ENCODE measurements around the gene MEN1.
A peak's percentile ranks its signal among the peaks of the same experiment; 100 is the strongest.

Gene MEN1

DNA sequence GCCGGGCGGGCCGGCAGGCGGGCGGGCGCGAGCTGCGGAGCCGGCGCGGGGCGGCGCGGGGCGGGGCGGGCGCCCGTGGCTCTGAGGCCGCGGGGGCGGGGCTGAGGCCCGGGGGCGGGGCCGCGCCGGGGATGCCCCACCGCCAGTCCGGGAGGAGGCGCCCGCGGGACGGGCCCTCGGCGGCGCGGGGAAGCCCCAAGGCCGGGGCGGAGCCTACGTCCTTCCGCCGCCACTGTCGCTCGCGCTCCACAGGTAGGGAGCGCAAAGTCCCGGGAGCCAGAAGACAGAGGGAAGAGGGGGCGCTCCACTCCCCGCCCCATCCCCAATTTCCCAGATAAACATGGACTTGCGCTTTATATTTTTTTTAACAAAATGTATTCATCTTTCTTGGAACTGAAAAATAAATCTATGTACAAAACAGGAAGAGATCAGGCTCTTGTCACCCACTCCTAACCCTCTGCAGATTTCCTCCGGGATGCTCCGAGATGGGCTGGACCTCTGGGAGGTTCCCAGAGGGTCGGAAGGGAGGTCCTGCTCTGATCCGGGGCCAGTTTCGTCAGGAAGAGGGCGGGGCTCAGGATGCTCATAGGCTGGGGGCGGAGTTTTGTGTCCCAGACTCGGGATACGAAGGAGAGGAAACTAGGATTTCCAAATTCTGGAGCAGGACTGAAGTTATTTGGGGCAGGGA is 7.0 kb downstream of the MEN1 start, which contains the start of gene MAP4K2:
Gene MAP4K2, minus strand, starts transcription at position 57 of the 688 bp plus-strand sequence. CDS start 65 bp downstream, outside the sequence.
- FAIRE-seq, result no peak
- TF ChIP-seq, protein P1, sequence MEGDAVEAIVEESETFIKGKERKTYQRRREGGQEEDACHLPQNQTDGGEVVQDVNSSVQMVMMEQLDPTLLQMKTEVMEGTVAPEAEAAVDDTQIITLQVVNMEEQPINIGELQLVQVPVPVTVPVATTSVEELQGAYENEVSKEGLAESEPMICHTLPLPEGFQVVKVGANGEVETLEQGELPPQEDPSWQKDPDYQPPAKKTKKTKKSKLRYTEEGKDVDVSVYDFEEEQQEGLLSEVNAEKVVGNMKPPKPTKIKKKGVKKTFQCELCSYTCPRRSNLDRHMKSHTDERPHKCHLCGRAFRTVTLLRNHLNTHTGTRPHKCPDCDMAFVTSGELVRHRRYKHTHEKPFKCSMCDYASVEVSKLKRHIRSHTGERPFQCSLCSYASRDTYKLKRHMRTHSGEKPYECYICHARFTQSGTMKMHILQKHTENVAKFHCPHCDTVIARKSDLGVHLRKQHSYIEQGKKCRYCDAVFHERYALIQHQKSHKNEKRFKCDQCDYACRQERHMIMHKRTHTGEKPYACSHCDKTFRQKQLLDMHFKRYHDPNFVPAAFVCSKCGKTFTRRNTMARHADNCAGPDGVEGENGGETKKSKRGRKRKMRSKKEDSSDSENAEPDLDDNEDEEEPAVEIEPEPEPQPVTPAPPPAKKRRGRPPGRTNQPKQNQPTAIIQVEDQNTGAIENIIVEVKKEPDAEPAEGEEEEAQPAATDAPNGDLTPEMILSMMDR (IDR thresholded peaks at IDR 0.05; ENCODE audit: insufficient read depth, missing control alignments), result peak; percentile 6
- DNase-seq (ENCODE audit: insufficient read length, low spot score), result peak; percentile 94

DNA sequence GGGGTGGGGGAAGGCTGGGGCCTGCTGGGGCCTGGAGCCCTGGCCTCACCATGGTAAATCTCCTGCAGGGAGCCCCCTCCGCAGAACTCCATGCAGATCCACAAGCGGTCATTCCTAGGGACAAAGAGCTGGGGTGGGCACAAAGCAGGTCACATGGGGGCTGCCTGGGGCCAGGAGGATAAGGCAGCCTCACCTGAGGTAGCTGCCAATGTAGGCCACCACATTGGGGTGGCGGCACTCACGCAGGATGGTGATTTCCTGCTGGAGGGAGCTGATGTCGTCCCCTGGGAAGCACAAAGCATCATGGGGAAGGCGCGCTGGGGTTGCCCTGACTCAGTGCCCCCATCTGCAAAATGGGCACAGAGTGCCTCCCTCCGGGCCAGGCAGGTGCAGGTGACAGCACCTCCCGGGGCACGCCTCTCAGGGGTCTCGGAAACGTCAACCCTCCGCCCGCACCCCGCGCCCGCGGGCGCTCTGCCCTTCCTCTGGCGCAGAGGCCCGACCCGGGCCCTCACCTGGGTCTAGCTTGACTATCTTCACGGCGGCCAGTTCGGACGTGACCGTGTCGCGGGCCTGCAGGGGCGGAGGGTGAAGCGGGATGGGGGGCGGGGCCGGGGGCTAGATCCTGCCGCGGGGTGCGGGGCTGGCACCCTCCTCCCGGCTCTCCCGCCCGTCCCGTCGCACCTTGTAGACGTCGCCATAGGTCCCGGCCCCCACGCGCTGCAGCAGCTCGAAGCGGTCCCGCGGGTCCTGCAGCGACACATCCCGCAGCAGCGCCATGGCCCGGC is 7.8 kb downstream of the MEN1 start:
- DNase-seq (ENCODE audit: insufficient read length, low spot score) (no peak), FAIRE-seq (no peak)

DNA sequence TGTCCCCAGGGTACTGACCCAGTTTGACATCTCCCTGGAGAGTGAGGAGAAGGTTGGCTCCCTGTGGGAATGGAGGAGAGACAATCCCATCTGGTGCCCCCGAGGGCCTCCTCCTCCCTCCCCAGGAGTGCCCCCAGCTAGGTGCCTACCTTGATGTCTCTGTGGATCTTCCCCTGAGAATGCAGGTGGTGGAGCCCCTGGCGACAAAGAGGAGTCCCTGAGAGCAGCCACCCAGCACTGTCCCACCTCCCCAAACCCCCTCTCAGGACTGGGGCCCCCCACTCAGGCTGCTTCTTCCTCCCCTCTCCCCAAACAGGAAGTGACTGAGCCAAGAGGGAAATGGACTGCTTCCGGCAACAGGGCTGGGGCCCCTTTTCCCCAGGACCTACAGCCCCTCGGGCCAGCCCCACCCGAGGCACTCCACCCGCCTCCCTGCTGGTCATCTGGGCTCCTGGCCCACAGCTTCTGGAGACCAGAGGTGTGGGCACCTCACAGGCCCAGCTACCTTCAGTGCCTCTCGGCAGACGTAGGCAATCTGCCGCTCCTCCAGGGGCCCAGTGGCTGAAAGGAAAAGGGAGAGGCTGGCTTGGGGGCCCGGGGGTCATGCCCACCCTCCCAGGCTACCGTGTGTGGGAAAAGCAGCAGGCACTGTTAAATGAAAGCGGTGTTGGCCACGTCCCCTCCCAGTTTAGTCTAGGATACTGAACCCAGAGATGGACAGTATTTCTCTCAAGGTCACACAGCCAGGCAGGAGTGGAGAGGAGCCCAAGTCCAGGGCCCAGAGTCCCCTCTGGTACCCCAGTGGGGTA is 8.6 kb downstream of the MEN1 start:
- DNase-seq (ENCODE audit: insufficient read length, low spot score) (no peak), FAIRE-seq (no peak)
- TF ChIP-seq, protein P1 (IDR thresholded peaks at IDR 0.05; ENCODE audit: insufficient read depth, missing control alignments), result no peak

More for the DNA sequence above, 7.8 kb downstream of the MEN1 start:
- TF ChIP-seq, protein P1 (IDR thresholded peaks at IDR 0.05; ENCODE audit: insufficient read depth, missing control alignments), result no peak

DNA sequence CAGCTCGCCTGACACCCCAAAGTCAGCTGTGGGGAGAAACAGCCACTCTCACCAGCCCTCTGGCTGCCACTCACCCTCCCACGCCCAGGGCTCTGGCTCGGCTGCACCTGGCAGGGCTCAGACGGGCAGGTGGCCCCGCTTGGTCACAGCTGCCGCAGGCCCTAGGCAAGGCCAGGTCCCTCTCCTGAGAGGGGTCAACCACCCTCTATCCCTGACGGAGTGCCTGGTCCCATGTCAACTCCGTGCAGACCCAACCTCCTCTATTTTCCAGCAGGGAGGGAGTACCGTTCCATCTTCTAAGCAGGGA is 9.2 kb downstream of the MEN1 start:
- TF ChIP-seq, protein P1 (IDR thresholded peaks at IDR 0.05; ENCODE audit: insufficient read depth, missing control alignments), result no peak

DNA sequence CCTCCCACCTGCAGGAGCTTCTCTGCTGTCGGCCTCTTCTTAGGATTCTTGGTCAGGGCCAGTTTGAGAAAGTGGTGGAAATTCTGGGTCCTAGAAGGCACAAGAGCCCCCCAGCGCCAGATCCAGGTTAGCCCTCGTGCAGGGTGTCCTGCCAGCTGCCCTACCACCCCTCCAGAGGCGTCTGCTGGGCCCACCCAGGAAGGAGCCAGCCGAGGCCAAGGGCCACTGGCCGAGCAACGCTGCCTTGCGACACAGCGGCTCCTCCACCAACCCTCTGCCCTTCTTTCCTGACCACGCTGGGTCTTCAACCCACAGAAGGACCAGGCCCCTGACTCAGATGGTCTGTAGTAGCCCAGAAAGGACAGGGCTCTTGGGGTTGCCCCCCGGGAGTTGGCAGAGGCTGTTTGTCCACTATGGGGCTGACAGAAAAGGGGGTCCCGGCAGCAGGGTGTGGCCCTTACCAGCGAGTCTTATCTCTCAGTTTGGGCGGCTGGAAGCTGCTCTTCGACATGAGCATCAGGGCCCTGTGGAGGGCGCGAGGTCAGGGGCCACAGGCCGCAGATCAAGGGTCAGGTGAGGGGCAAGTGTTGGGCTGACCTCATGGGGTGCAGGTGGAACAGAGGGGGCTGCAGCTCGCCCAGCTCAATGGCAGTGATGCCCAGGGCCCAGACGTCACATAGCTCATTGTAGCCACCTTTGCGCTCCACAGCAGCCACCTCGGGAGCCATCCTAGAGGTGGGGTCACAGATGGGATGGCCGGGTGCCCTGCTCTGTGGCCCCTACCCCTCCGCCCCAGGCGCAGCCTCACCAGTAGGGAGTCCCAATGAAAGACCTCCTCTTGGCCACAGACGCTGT is 9.8 kb downstream of the MEN1 start:
- no peak for DNase-seq (ENCODE audit: insufficient read length, low spot score)
- no peak for FAIRE-seq
- TF ChIP-seq, protein P1 (IDR thresholded peaks at IDR 0.05; ENCODE audit: insufficient read depth, missing control alignments), result no peak

More for the DNA sequence above, 9.2 kb downstream of the MEN1 start:
- FAIRE-seq, result no peak
- no peak for DNase-seq (ENCODE audit: insufficient read length, low spot score)

DNA sequence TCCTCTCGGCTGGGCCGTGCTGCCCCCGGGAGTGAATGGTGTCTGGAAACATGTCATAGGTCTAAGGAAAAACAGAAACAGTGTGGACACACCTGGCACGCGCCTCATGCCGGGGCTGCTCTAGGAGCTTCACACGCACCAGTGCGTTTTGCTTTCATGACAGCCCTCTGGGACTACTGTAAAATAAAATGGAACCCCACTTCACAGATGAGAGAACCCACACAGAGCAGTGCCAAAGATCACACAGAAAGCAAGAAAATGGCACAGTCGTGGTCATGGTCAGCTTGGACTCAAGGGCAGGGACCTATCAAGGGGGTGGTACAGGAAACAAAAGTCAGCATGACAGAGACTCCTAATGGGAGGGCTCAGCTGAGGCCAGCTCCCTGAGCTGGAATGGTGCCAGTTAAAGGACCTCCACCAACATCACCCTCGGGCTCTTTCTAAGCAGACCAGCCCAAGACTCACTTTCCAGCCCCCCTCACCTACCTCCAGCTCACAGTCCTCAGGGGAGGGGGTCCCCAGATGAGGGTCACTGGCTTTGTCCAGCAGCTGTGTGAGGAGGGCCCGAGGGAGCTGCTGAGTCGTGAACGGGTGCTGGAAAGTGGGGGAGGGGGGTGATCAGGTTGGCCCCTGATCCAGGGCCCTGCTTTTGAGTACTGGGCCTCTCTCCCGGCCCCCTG is 10.6 kb downstream of the MEN1 start:
- FAIRE-seq (no peak), DNase-seq (ENCODE audit: insufficient read length, low spot score) (no peak)
- TF ChIP-seq, protein P1 (IDR thresholded peaks at IDR 0.05; ENCODE audit: insufficient read depth, missing control alignments), result no peak
